HG03196 (cell line): ENCODE results near the gene TRERF1.
"Not testable (repeated sequence)": the region's sequence is repeated elsewhere in the genome, so short reads cannot be mapped to it uniquely, and the experiment has no call there.

Experiments used
- ATAC-seq: cut with Tn5 transposase; IDR thresholded peaks from one replicate; pipeline ENCODE4 v1.9.1; 2021; ENCODE audit not compliant: unreplicated experiment

The TRERF1 gene

GRCh38 chr6:42199106-42199981 is 252.4 kb downstream of the TRERF1 start:
- no peak for ATAC-seq

GRCh38 chr6:42197555-42198362 is 254.0 kb downstream of the TRERF1 start:
- no peak for ATAC-seq

- no peak for ATAC-seq
These were observed 256.3 kb downstream of the TRERF1 start for GRCh38 chr6:42195415-42195814.

DNA sequence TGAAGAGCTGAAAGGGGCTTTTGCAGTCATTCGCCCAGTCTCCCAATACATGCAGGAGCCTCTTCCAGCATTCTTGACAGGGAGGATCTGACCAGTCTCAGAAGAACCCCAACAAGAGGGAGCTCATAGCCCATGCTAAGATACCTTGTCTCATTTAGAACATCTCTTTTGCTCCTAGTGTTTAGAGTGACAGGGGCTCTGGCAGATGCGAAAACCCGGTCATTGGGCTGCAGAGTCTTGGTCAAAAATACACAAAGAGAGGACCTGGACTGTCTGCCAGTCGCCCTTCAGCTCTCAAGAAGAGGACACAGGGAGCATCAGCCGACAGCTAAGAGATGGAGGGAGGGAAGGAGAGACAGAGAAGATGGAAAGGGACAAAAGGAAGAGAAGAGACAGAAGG is 257.7 kb downstream of the TRERF1 start:
- no peak for ATAC-seq

- no peak for ATAC-seq
These were observed 258.2 kb downstream of the TRERF1 start for GRCh38 chr6:42193491-42193894.

DNA sequence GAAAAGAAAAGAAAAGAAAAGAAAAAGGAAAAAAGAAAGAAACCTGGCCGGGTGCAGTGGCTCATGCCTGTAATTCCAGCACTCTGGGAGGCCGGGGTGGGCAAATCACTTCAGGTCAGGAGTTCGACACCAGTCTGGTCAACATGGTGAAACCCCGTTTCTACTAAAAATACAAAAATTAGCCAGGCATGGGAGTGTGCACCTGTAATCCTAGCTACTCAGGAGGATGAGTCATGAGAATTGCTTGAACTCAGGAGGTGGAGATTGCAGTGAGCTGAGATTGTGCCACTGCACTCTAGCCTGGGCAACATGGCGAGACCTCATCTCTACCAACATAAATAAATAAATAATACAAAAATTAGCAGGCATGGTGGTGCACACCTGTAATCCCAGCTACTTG is 259.3 kb downstream of the TRERF1 start:
- ATAC-seq = not testable (repeated sequence)

GRCh38 chr6:42190554-42191183 is 261.1 kb downstream of the TRERF1 start:
- ATAC-seq = no peak

- no peak for ATAC-seq
These were observed 263.3 kb downstream of the TRERF1 start for GRCh38 chr6:42188406-42188805.

GRCh38 chr6:42185597-42185996 is 266.1 kb downstream of the TRERF1 start:
- ATAC-seq = no peak

DNA sequence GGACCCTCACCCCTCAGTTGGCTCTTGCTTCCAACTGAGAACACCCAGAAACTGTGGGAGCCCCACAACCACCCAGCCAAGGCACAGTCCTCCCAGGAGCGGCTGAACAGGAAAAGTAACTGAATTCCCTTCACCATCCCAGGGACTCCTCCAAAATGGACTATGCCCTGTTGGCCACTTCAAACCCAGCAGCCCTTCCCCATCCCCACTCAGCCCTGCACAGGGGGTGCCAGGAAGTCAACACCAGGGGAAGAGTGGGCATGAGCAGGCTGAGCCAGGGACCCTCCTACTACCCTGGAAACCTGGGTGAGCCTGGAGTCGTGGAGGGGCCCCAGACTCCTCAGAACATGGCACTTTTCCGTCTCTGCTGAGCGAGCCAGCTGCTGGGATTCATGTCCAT is 267.3 kb downstream of the TRERF1 start:
- ATAC-seq = no peak

DNA sequence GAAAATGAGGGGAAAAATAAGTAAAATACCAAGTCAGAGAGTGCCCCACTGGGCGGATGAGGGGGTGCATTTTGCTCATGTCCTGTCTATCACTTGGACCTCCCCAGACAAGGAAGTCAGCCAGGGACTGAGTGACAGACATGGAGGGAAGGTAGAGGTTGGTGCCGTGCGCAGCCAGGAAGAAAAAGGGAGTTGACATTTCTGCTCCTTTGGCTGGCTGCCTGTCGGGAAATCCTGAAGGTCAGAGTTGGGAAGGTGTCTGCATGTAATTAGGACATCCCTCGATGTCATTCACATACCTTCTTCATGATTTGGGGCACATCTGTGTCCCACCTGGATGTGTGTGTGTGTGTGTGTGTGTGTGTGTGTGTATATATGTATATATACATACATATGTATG is 269.6 kb downstream of the TRERF1 start:
- ATAC-seq = no peak

GRCh38 chr6:42179945-42180313 is 271.8 kb downstream of the TRERF1 start:
- ATAC-seq = no peak

GRCh38 chr6:42179261-42179944 is 272.3 kb downstream of the TRERF1 start:
- no peak for ATAC-seq

GRCh38 chr6:42177514-42178364 is 274.0 kb downstream of the TRERF1 start:
- no peak for ATAC-seq

DNA sequence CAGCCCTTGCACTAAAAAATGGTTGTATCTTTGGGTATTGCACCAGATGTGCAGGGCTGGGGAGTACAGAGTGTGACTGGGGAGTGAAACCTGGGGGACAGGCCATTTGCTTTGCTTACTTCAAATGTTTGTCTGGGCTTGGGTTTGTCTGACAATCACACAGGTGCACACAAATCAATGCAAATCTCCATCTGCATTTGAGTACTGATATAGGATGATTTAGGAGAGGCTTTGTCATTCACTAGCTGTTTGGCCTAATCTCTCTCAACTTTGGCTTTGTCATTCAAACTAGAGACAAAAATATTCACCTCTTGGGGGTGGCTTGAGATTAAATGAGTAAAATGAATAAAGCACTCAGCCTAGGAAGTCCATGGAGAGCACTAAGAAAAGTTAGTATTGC is 274.7 kb downstream of the TRERF1 start:
- no peak for ATAC-seq

GRCh38 chr6:42175860-42176259 is 275.9 kb downstream of the TRERF1 start:
- no peak for ATAC-seq
